HG03432 (cell line): ENCODE measurements around the gene SLA2.
"Not testable (repeated sequence)": the region's sequence is repeated elsewhere in the genome, so short reads cannot be mapped to it uniquely, and the experiment has no call there.

Source experiments
- ATAC-seq: cut with Tn5 transposase; IDR thresholded peaks from one replicate; pipeline ENCODE4 v1.9.1; 2021; ENCODE audit warnings: mild to moderate bottlenecking, moderate library complexity; ENCODE audit not compliant: unreplicated experiment

SLA2 gene

GRCh38 chr20:36646678-36647077 is 682 bp upstream of the SLA2 start:
- ATAC-seq = no peak

- no peak for ATAC-seq
Observed at GRCh38 chr20:36645353-36645752, 643 bp downstream of the SLA2 start.

- ATAC-seq = no peak
Observed at GRCh38 chr20:36644706-36645095, 1.3 kb downstream of the SLA2 start.

GRCh38 chr20:36644032-36644705 is 1.8 kb downstream of the SLA2 start:
- ATAC-seq = no peak

GRCh38 chr20:36642136-36642535 is 3.9 kb downstream of the SLA2 start:
- ATAC-seq = no peak

- ATAC-seq = no peak
Observed at GRCh38 chr20:36641506-36641843, 4.5 kb downstream of the SLA2 start.

GRCh38 chr20:36638876-36639400 is 7.1 kb downstream of the SLA2 start:
- not testable (repeated sequence) for ATAC-seq

GRCh38 chr20:36634342-36634741 is 11.7 kb downstream of the SLA2 start:
- no peak for ATAC-seq

- no peak for ATAC-seq
Observed at GRCh38 chr20:36633285-36633772, 12.7 kb downstream of the SLA2 start.

- no peak for ATAC-seq
Observed at GRCh38 chr20:36632487-36633284, 13.3 kb downstream of the SLA2 start.

- no peak for ATAC-seq
Observed at GRCh38 chr20:36632147-36632486, 13.9 kb downstream of the SLA2 start.

GRCh38 chr20:36631646-36632045 is 14.3 kb downstream of the SLA2 start:
- ATAC-seq = no peak

GRCh38 chr20:36629719-36630681 is 16.0 kb downstream of the SLA2 start:
- ATAC-seq = no peak

GRCh38 chr20:36628076-36628475 is 17.9 kb downstream of the SLA2 start:
- no peak for ATAC-seq

- ATAC-seq = no peak
Observed at GRCh38 chr20:36624944-36625324, 21.1 kb downstream of the SLA2 start.

GRCh38 chr20:36624068-36624943 is 21.7 kb downstream of the SLA2 start:
- no peak for ATAC-seq

GRCh38 chr20:36623444-36623843 is 22.6 kb downstream of the SLA2 start:
- no peak for ATAC-seq

GRCh38 chr20:36620917-36621316 is 25.1 kb downstream of the SLA2 start:
- ATAC-seq = no peak

GRCh38 chr20:36614781-36615557 is 31.0 kb downstream of the SLA2 start:
- no peak for ATAC-seq
